ENCODE results near the gene AHSP. TPM values are rescaled to one million over a fixed set of nuclear protein-coding genes. Genes with fewer than 3 reads are reported as not detected.
"Not testable (repeated sequence)": the region's sequence is repeated elsewhere in the genome, so short reads cannot be mapped to it uniquely, and the experiment has no call there.

Gene AHSP
- total RNA-seq, 1 donor from 2014 or later: not detected

DNA sequence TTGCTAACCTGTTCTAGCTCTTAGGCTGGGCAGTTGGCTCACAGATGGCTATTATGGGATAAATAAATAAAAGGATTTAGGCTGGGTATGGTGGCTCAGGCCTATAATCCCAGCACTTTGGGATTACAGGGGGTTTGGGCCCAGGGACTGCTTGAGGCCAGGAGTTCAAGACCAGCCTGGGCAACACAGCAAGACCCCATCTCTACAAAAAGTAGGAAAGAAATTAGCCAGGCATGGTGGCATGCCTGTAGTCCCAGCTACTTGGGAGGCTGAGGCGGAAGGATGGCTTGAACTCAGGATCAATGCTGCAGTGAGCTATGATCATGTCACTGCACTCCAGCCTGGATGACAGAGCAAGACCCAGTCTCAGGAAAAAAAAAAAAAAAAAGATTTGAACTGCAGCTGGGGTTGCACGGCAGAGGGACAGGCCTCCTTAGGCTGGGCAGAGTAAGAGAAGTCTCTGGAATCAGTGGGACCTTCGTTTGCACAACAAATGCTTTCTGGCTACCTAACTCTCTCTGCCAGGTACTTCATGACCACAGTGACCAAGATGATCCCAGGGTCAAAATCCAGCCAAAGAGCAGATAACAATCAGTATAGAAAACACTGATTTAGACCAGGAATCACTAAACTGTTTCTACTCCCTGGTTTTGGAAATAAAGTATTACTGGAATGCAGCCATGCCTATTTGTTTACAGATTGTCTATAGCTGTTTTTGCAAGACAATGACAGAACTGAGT is 26.3 kb upstream of the AHSP start:
- DNase-seq (ENCODE audit: low read depth): no peak

DNA sequence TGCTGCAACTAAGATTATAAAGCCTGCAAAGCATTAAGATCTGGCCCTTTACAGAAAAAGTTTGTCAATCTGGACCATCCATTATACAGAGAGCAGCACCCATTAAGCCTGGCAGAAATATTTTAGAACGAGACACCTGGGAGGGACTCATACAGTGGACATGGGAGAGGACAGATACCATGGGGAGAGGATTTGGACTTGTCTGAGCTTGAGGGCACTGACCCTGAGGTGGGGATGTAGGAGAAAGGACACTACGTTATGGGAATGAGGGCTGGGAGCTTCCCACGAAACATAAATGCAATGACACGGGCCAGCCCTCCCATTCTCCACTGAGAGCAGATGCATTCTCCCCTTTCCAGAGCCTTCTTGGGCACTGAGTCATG is 25.7 kb upstream of the AHSP start:
- DNase-seq (ENCODE audit: low read depth): no peak

GRCh38 chr16:31502981-31503380 is 24.7 kb upstream of the AHSP start:
- peak; percentile 51 for DNase-seq (ENCODE audit: low read depth)

DNA sequence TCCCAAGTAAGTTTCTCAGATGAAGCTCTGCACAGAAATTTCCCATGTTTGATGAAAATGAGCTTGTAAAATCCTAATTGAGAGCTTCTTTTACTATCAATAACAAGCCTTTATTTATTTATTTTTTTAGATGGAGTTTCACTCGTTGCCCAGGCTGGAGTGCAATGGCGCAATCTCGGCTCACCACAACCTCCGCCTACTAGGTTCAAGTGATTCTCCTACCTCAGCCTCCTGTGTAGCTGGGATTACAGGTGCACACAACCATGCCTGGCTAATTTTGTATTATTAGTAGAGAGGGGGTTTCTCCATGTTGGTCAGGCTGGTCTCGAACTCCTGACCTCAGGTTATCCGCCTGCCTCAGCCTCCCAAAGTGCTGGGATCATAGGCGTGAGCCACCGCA is 24.1 kb upstream of the AHSP start:
- not testable (repeated sequence) for DNase-seq (ENCODE audit: low read depth)

DNA sequence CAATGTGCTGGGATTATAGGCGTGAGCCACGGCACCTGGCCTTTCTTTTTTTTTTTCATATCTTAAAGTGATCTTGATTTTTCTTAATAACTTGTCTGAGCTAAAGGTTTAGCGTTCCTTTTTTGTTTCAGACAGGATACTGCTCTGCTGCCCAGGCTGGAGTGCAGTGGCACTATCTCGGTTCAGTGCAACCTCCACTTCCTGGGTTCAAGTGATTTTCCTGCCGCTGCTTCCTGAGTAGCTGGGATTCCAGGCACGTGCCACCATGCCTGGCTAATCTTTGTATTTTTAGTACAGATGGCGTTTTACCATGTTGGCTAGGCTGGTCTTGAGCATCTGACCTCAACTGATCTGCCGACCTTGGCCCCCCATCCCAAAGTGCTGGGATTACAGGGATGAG is 23.5 kb upstream of the AHSP start:
- DNase-seq (ENCODE audit: low read depth): no peak

- DNase-seq (ENCODE audit: low read depth): no peak
These were observed 22.2 kb upstream of the AHSP start for GRCh38 chr16:31505483-31505882.

GRCh38 chr16:31507617-31507928 is 20.1 kb upstream of the AHSP start:
- no peak for DNase-seq (ENCODE audit: low read depth)

GRCh38 chr16:31507929-31508705 is 19.6 kb upstream of the AHSP start, which contains the start of gene RUSF1:
TSS of gene RUSF1 (minus strand) at chr16:31508391. CDS start at chr16:31508373, 18 bp downstream.
- DNase-seq (ENCODE audit: low read depth): peak; percentile 61

GRCh38 chr16:31508706-31509195 is 18.9 kb upstream of the AHSP start:
- peak; percentile 28 for DNase-seq (ENCODE audit: low read depth)

GRCh38 chr16:31513126-31513525 is 14.6 kb upstream of the AHSP start:
- DNase-seq (ENCODE audit: low read depth): peak; percentile 66

DNA sequence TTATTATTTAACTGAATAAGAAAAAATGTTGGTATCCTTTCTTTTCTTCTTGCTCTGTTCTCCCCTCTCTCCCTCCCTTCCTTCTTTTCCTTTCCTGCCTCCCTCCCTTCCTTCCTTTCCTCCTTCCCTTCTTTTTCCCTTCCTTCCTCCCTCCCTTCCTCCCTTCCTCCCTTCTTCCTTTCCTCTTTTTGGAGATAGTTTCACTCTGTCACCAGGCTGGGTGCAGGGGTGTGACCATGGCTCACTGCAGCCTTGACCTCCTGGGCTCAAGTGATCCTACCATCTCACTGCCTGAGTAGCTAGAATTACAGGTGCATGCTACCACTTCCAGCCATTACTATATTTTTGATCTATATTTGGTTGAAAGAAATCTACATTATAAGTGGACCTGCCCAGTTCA is 13.8 kb upstream of the AHSP start:
- no peak for DNase-seq (ENCODE audit: low read depth)

- no peak for DNase-seq (ENCODE audit: low read depth)
These were observed 9.8 kb upstream of the AHSP start for GRCh38 chr16:31517800-31518402.

DNA sequence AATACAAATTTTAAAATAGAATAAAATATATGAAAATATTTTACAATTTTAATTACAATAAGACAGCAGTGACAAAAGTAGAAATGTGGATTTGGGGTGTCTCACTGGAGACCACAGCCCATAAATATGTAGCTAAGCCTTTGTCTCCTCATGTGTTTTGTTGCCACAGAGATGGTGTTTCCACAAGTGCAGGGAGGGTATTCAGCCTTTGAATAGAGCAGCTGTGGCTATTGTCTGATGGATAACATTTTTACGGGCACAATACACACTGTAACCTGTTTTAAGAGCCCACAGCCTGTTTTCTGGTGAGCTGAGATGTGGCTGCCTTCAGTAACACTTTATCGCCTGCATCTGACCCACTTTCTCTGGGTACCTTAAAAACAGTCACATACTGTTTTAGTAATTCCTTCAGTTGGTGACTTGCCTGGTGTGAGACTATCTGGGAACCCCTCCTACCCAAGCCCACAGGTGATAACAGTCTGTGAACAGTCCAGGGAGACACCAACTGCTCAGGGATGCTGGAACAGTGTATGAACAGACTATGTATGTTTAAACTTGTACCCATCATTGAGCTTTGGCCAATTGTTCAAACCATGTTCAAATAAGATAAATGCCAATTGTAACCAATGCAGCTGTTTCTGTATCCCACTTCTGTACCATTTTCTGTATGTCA is 7.8 kb upstream of the AHSP start:
- no peak for DNase-seq (ENCODE audit: low read depth)

GRCh38 chr16:31521368-31521767 is 6.3 kb upstream of the AHSP start:
- DNase-seq (ENCODE audit: low read depth): no peak

DNA sequence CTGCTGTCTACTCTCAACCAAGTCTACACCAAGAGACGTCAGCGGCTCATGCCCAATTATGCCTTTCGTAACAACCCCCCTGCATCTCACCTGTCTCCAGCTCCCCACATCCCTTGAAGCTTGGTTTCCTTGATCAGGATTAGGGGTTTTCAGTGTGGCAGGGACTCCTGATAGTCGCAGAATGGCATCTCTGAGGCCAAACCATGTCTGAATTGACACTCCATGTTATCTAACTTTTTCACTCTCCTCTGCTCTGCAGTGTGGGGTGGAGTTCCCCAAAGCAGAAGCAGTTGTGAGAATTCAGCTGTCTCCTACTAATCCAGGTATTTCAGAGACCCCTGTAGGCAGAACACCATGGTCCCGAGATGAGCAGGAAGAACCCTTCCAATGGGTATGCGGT is 5.6 kb upstream of the AHSP start:
- no peak for DNase-seq (ENCODE audit: low read depth)

GRCh38 chr16:31523768-31524167 is 3.9 kb upstream of the AHSP start:
- DNase-seq (ENCODE audit: low read depth): not testable (repeated sequence)

DNA sequence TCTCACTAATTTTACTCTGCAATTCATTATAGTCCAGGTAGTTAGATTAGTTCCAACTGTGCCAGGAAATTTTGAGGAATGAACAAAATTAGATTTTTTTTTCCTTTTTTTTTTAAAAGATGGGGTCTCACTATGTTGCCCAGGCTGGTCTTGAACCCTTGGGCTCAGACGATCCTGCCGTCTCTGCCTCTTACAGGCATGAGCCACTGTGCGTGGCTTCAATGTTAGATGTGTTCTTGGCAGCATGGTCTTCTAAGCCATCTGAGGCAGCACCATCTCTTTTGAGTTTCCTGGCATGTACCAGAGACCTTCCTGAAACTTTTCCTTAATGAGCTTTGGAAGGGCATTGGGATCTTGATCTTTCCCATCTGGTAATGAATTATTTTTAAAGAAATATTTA is 2.6 kb upstream of the AHSP start:
- no peak for DNase-seq (ENCODE audit: low read depth)

DNA sequence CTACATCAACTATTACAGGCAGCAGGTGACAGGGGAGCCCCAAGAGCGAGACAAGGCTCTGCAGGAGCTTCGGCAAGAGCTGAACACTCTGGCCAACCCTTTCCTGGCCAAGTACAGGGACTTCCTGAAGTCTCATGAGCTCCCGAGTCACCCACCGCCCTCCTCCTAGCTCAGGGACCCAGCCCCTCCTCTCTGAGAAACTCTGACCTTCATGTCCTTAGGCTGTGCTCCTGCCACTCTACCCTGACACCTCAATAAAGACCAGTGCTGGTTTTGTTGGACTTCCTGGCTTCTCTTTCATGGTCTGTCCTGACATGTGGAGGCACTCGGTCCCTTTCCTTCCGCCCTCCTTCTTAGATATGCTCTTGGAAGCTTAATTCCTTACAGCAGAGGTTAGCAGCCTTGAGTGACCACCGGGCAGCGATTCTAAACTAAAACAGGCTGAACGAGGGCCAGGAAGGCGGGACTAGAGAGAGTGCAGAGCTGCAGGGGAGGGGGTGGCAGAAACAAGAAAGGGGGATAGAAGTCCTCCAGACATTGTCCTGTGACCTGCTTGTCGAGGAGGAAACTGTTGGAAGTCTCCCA is 915 bp downstream of the AHSP start:
- DNase-seq (ENCODE audit: low read depth): no peak

DNA sequence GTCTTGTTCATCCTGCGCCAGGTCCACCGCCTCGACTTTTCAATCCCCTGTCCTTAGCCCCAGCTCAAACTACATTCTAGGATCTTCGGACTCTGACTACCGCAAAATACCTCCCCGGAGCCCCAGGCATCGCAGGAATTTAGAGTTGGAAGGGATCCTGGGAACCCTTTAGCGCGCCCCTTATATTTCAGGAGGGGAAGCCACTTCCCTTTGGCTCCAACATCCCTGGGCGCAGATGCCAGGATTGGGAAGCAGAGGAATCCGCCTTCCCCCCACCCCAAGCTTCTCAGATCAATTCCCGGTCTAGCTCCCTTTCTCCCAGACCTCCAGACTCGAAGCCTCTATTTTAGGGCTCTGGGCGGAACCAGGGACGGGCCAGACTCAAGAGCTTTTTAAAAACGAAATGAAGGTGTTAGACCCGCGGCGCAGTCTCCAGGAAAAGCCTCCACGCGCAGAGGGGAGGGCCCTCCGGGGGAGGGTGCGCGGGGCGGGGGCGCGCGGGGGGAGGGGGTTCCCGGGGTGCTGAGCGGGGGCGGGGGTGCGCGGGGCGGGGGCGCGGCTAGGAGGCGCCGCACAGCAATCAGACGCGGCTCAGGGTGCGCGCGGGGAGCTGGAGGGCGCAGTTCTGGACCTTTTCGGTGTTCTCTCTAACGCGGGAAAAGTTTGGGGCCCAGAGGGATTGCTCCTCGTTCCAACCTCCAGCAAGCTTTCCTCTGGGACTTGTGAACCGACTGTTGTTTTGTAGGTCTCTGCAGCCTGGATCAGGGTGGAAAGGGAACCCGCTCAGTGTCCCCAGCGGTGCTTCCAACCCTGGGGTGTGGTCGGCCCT is 1.6 kb downstream of the AHSP start:
- peak; percentile 1 for DNase-seq (ENCODE audit: low read depth)

DNA sequence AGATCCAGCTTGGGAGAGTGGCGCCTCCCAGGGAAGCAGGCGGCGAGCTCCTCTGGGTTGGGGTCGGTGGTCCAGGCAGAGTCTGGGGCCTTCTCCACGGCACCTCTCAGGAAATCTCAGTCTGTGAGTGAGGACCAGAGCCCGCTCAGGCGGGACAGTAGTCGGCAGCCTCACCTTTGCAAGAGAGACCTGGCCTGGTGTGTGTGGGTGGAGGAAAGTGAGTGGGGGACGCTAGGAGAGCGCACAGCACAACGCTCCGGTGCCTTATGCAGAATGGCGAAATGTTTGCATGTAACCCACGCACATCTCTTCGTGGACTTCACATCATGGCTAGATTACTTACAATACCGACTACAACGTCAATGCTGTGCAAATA is 2.2 kb downstream of the AHSP start:
- no peak for DNase-seq (ENCODE audit: low read depth)

- DNase-seq (ENCODE audit: low read depth): no peak
These were observed 2.7 kb downstream of the AHSP start for GRCh38 chr16:31530405-31530804.
